PC-9 (cell line): ENCODE data around the gene USP10.

Experiments
- EZH2 ChIP-seq: fragments of 200-600 bp; sonication (generic); IDR thresholded peaks from 2 replicates; pipeline ENCODE4 v1.8.0; 2017; ENCODE audit warnings: antibody characterized with exemption, low read depth
- TF ChIP-seq, protein P1 (sequence below): fragments of 200-600 bp; sonication (generic); conservative IDR thresholded peaks from 2 replicates; pipeline ENCODE4 v1.6.1; 2017; ENCODE audit warnings: mixed run types, antibody characterized with exemption, mild to moderate bottlenecking, moderate library complexity

DNA sequence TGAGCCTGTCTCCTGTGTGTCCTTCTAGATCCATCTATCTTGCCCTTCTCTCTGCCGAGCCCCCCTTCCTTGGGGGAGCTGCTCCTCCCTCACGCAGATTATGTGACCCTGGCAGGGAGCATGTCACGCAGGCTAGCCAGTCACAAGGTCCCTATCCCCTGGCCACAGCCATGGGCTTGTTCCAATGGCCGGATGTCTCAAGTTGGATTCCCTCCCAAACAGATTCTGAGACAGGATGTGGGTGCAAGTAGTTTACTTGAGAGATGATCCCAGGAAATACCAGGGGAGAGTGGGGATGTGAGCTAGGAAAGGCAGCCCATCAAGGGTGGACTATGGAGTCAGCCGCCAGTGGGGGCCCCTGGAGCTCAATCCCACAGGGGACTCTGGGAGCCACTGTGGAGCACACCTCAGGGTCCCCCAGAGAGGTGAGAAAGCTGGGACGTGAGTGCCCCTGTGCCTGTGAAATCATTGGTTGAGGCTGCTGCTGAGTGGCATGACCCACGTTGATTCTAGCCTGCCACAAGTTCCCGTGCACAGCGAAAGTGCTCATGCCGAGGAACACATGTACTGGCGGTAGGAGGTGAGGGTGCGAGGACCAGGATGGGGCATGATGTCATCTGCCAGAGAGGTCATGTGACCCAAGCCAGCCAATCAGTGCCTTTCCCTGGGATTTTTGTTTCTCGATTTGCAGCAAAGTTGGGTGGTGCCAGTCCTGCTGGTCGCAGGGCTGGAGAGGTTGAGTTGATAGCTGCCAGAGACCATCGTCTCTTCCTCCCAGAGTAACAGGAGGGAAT, 113.5 kb downstream of the USP10 start:
- TF ChIP-seq, protein P1, sequence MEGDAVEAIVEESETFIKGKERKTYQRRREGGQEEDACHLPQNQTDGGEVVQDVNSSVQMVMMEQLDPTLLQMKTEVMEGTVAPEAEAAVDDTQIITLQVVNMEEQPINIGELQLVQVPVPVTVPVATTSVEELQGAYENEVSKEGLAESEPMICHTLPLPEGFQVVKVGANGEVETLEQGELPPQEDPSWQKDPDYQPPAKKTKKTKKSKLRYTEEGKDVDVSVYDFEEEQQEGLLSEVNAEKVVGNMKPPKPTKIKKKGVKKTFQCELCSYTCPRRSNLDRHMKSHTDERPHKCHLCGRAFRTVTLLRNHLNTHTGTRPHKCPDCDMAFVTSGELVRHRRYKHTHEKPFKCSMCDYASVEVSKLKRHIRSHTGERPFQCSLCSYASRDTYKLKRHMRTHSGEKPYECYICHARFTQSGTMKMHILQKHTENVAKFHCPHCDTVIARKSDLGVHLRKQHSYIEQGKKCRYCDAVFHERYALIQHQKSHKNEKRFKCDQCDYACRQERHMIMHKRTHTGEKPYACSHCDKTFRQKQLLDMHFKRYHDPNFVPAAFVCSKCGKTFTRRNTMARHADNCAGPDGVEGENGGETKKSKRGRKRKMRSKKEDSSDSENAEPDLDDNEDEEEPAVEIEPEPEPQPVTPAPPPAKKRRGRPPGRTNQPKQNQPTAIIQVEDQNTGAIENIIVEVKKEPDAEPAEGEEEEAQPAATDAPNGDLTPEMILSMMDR: no peak
- no peak for TF ChIP-seq EZH2
